ENCODE data around the gene SLC16A7. TPM values are rescaled to one million over a fixed set of nuclear protein-coding genes. Genes with fewer than 3 reads are reported as not detected.
"Not testable (repeated sequence)": the region's sequence is repeated elsewhere in the genome, so short reads cannot be mapped to it uniquely, and the experiment has no call there.

Gene SLC16A7
- total RNA-seq, 1 donor from 2014 or later = 3.1 TPM

- DNase-seq (ENCODE audit: low read depth in 2 of 2) = no peak
Measured at GRCh38 chr12:59734371-59734770, 138.5 kb downstream of the SLC16A7 start.

GRCh38 chr12:59735231-59735630 lies 139.4 kb downstream of the SLC16A7 start:
- no peak for DNase-seq (ENCODE audit: low read depth in 2 of 2)

- no peak for DNase-seq (ENCODE audit: low read depth in 2 of 2)
Measured at GRCh38 chr12:59736359-59736758, 140.5 kb downstream of the SLC16A7 start.

- peak in 1 of 2 donors; percentile 9 for DNase-seq (ENCODE audit: low read depth in 2 of 2)
Measured at GRCh38 chr12:59736786-59737185, 141.0 kb downstream of the SLC16A7 start.

- no peak for DNase-seq (ENCODE audit: low read depth in 2 of 2)
Measured at GRCh38 chr12:59737725-59738463, 142.1 kb downstream of the SLC16A7 start.

GRCh38 chr12:59742841-59743240 lies 147.0 kb downstream of the SLC16A7 start:
- no peak for DNase-seq (ENCODE audit: low read depth in 2 of 2)

- DNase-seq (ENCODE audit: low read depth in 2 of 2) = no peak
Measured at GRCh38 chr12:59744564-59744963, 148.7 kb downstream of the SLC16A7 start.

- not testable (repeated sequence) for DNase-seq (ENCODE audit: low read depth in 2 of 2)
Measured at GRCh38 chr12:59751091-59751490, 155.3 kb downstream of the SLC16A7 start.

GRCh38 chr12:59761542-59761941 lies 165.7 kb downstream of the SLC16A7 start:
- DNase-seq (ENCODE audit: low read depth in 2 of 2) = no peak

GRCh38 chr12:59763835-59764234 lies 168.0 kb downstream of the SLC16A7 start:
- DNase-seq (ENCODE audit: low read depth in 2 of 2) = no peak

GRCh38 chr12:59768031-59768430 lies 172.2 kb downstream of the SLC16A7 start:
- no peak for DNase-seq (ENCODE audit: low read depth in 2 of 2)

- no peak for DNase-seq (ENCODE audit: low read depth in 2 of 2)
Measured at GRCh38 chr12:59780605-59781135, 184.8 kb downstream of the SLC16A7 start.

GRCh38 chr12:59787610-59788009 lies 191.8 kb downstream of the SLC16A7 start:
- no peak for DNase-seq (ENCODE audit: low read depth in 2 of 2)

- no peak for DNase-seq (ENCODE audit: low read depth in 2 of 2)
Measured at GRCh38 chr12:59792647-59793046, 196.8 kb downstream of the SLC16A7 start.

GRCh38 chr12:59803735-59804134 lies 207.9 kb downstream of the SLC16A7 start:
- no peak for DNase-seq (ENCODE audit: low read depth in 2 of 2)

- DNase-seq (ENCODE audit: low read depth in 2 of 2) = peak in 1 of 2 donors; percentile 28
Measured at GRCh38 chr12:59808317-59808910, 212.6 kb downstream of the SLC16A7 start.

GRCh38 chr12:59811991-59812390 lies 216.2 kb downstream of the SLC16A7 start:
- DNase-seq (ENCODE audit: low read depth in 2 of 2) = no peak

- no peak for DNase-seq (ENCODE audit: low read depth in 2 of 2)
Measured at GRCh38 chr12:59812716-59813115, 216.9 kb downstream of the SLC16A7 start.

- no peak for DNase-seq (ENCODE audit: low read depth in 2 of 2)
Measured at GRCh38 chr12:59820594-59821011, 224.8 kb downstream of the SLC16A7 start.

GRCh38 chr12:59823567-59823966 lies 227.7 kb downstream of the SLC16A7 start:
- DNase-seq (ENCODE audit: low read depth in 2 of 2) = no peak

GRCh38 chr12:59827767-59828166 lies 231.9 kb downstream of the SLC16A7 start:
- no peak for DNase-seq (ENCODE audit: low read depth in 2 of 2)

GRCh38 chr12:59828521-59828920 lies 232.7 kb downstream of the SLC16A7 start:
- DNase-seq (ENCODE audit: low read depth in 2 of 2) = no peak

GRCh38 chr12:59833408-59833807 lies 237.6 kb downstream of the SLC16A7 start:
- no peak for DNase-seq (ENCODE audit: low read depth in 2 of 2)

Measured in dermis microvascular lymphatic vessel endothelial cell (primary cell).